Activated CD4-positive, alpha-beta T cell treated with anti-CD3 and anti-CD28 coated beads, Interleukin-2, amount 50 U/mL, for 16 hours (primary cell): ENCODE data around the gene CRYZ.
"Not testable (repeated sequence)": the region's sequence is repeated elsewhere in the genome, so short reads cannot be mapped to it uniquely, and the experiment has no call there.

Experiments used
- DNase-seq: peaks from one replicate; pipeline ENCODE4 v3.0.0-alpha.2; 2020

CRYZ gene

DNA sequence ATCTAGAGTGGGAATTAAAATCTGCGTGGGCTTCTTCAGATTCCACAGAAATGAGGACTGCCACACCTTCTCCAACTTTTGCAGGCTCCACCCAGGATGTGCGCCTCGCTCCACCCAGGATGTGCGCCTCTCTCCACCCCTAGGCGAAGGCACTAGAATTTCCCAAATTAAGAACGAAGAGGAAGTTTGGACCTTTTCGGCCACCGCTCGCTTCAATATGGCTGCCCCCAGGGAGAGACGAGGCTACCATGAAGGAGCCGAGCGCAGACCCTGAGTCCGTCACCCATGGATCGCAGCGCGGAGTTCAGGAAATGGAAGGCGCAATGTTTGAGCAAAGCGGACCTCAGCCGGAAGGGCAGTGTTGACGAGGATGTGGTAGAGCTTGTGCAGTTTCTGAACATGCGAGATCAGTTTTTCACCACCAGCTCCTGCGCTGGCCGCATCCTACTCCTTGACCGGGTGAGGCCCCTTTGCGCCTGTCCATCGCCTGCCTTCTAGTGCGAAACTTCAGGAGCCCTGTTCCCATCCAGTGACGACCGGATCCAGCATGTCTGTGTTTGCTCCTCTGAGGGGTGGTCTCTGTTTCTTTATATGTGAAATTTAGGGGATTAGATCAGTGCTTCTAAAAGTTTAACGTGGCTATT, at the start of gene CRYZ, which contains the start of gene TYW3:
Gene CRYZ (minus strand): TSS at position 91 of the 644 bp plus-strand sequence. CDS start 8,229 bp downstream, outside the sequence.
Gene TYW3 (plus strand): TSS at position 193 of the 644 bp plus-strand sequence. CDS start 93 bp downstream, at position 286.
- peak; percentile 93 for DNase-seq

- no peak for DNase-seq
These were observed 47.7 kb upstream of the CRYZ start for GRCh38 chr1:74780594-74780993.

- no peak for DNase-seq
These were observed 46.9 kb upstream of the CRYZ start for GRCh38 chr1:74779750-74780149.

- no peak for DNase-seq
These were observed 44.7 kb upstream of the CRYZ start for GRCh38 chr1:74777525-74777924.

- DNase-seq, result no peak
These were observed 42.9 kb upstream of the CRYZ start for GRCh38 chr1:74775735-74776134.

DNA sequence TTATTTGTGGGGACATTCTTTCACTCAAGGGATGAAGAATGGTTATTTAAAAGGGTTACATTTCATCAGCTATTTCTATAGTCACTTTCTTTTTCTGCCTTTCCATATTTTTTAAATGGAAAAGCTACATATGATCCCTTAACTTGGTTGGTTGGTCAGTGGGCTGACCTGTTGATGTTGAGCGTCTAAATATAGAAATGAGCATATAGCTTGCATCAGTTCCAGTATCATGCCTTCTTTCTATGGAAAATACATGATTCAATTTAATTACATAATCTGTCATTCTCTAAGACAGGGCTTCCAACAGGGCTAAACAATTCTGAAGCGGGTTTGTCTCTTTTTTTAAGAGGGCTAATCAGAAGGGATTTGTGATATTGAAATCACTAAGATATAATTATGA, 40.7 kb upstream of the CRYZ start:
- DNase-seq, result no peak

GRCh38 chr1:74772945-74773344, 40.1 kb upstream of the CRYZ start:
- no peak for DNase-seq

DNA sequence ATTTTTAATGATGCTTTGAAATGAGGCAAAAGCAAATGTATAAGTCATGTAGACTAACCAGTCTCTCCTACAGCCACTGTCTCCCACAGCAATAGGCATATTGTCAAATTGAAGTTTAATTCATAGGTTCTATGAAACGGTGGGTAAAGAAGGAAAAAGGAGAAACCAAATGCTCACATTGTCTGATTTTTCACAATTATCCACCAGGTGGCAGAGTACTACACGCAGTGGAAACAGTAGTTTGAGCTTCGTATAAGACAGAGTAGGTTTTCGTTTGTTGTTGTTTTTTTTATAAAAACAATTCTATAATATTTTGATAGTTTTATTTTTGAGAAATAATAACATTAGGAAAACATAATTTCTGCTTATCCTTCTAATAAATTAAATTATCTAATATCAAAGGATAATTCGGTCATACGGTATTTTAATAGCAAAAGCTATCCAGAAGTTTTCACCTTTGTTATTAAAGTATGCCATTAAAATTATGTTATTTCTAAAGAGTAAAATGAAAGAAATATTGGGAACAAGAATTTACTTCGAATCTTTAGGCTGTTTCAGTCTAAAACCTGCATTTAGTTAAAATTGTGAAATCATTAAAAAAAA, 39.2 kb upstream of the CRYZ start:
- peak; percentile 54 for DNase-seq

- peak; percentile 10 for DNase-seq
These were observed 34.6 kb upstream of the CRYZ start for GRCh38 chr1:74767490-74767889.

GRCh38 chr1:74766579-74766978, 33.7 kb upstream of the CRYZ start:
- DNase-seq, result no peak

DNA sequence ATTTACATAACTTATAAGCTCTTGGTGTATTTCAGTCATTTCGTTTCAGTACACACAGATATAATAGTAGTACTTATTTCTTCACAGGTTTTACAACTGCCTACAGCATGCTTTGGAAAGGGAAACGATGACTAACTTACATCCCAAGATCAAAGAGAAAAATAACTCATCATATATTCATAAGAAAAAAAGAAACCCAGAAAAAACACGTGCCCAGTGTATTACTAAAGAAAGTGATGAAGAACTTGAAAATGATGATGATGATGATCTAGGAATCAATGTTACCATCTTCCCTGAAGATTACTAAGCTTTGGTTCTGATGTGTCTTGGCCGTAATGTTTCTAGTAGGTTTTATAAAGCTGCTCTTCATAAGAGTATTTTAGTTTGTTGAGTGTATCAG, 31.0 kb upstream of the CRYZ start:
- DNase-seq, result peak; percentile 75

DNA sequence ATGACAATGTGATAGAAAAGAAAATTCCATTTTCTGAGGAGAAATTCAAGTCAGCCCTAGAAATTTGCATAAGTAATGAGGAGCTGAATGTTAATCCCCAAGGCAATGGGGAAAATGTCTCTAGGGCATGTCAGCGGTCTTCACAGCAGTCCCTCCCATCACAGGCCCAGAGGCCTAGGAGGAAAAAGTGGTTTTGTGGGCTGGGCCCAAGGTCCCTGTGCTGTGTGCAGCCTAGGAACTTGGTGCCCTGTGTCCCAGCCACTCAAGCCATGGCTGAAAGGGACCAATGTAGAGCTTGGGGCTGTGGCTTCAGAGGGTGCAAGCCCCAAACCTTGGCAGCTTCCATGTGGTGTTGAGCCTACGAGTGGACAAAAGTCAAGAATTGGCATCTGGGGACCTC, 23.8 kb upstream of the CRYZ start:
- not testable (repeated sequence) for DNase-seq

- no peak for DNase-seq
These were observed 22.6 kb upstream of the CRYZ start for GRCh38 chr1:74755475-74755874.

DNA sequence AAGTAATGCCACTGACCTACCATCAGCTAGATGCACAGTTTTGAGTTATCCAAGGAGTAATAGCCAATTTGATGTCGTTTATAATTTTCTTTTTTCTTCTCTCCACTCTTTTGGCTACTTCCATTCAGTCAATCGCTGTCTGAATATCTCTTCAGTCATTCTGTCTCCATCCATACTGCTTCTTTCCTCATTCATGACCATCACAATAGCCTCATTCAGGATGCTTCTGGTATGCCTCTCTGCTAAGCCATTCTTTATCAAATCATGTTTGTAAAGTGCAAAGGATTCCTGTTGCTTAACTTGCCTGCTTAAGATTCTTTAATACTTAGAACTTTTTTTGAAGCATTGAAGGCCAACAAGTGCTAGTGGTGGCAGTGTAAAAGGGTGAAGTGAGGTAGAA, 20.3 kb upstream of the CRYZ start:
- no peak for DNase-seq

GRCh38 chr1:74748960-74749359, 16.1 kb upstream of the CRYZ start:
- no peak for DNase-seq

DNA sequence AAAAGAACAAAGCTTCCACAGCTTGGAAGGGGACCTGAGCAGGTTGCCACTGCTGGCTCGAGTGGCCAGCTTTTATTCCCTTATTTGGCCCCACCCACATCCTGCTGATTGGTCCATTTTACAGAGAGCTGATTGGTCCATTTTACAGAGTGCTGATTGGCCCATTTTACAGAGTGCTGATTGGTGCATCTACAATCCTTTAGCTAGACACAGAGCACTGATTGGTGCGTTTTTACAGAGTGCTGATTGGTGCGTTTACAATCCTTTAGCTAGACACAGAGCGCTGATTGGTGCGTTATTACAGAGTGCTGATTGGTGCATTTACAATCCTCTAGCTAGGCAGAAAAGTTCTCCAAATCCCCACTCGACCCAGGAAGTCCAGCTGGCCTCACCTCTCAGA, 12.4 kb upstream of the CRYZ start:
- not testable (repeated sequence) for DNase-seq

DNA sequence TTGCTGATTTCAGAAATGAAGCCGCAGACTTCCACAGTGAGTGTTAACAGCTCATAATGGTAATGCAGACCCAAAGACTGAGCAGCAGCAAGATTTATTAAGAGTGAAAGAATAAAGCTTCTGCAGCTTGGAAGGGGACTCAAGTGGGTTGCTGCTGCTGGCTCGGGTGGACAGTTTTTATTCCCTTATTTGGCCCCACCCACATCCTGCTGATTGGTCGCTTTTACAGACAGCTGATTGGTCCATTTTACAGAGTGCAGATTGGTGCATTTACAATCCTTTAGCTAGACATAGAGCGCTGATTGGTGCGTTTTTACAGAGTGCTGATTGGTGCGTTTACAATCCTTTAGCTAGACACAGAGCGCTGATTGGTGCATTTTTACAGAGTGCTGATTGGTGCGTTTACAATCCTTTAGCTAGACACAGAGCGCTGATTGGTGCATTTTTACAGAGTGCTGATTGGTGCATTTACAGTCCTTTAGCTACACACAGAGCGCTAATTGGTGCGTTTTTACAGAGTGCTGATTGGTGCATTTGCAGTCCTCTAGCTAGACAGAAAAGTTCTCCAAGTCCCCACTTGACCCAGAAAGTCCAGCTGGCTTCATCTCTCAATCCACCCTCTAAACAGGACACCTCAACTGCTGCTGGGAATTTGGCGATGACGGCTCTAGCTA, 7.6 kb upstream of the CRYZ start:
- DNase-seq, result peak; percentile 16

GRCh38 chr1:74737333-74737732, 4.5 kb upstream of the CRYZ start:
- no peak for DNase-seq

- peak; percentile 82 for DNase-seq
These were observed 994 bp upstream of the CRYZ start for GRCh38 chr1:74733604-74734484.

- DNase-seq, result not testable (repeated sequence)
These were observed 541 bp downstream of the CRYZ start for GRCh38 chr1:74732071-74732946.

DNA sequence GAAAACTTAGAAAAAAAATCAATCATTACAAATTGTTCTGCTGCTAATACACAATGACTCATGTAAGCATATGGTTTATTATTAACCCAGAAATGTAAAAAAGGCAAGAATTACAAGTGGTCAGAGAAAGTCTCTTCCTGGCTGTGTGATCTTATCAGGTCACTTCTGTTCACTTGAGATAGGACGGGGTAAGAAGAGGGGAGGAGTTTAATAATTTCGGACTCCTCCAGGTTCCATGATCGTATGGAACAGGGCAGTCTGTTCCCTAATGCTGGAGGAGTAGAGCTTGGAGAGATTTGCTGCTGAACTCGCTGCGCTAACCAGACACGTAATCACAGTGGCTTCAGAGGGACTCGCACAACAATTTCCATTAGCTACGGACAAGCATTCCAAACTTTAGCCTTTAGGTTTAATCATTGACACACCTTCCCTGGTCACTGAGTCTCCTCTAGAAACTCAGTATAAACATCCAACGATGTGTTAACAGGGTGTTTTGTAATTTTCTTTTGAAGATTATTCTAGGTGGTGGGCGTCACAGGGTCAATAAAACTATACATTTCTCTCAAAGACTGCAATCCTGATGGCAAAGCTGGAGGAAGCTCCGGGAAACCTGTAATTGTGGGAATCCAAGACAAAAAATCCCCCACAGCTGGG, 1.3 kb downstream of the CRYZ start:
- DNase-seq, result no peak
